Mesendoderm (in vitro differentiated cells): Measurements from ENCODE around the gene B3GALT5.
"Not testable (repeated sequence)": the region's sequence is repeated elsewhere in the genome, so short reads cannot be mapped to it uniquely, and the experiment has no call there.

Source experiments
- DNase-seq: peaks from one replicate; pipeline ENCODE4 v3.0.0; 2013
- H2AK5ac ChIP-seq: 2 replicates; pipeline ENCODE4 v1.6.1; 2013; ENCODE audit warnings: low read length, inconsistent platforms
- H2BK120ac ChIP-seq: 2 replicates; pipeline ENCODE4 v1.6.1; 2013; ENCODE audit warnings: low read depth, mild to moderate bottlenecking, low read length, moderate library complexity, mixed read lengths
- H2BK15ac ChIP-seq: replicated peaks from 2 replicates; pipeline ENCODE4 v1.6.1; 2013; ENCODE audit warnings: low read depth, mild to moderate bottlenecking, moderate library complexity
- H2BK5ac ChIP-seq: 2 replicates; pipeline ENCODE4 v1.6.1; 2013; ENCODE audit warnings: low read length, inconsistent platforms
- H3K18ac ChIP-seq: 2 replicates; pipeline ENCODE4 v1.6.1; 2013; ENCODE audit warnings: mild to moderate bottlenecking, low read length, mixed read lengths
- H3K23ac ChIP-seq: one replicate; pipeline ENCODE4 v1.6.1; 2013; ENCODE audit warnings: low read length
- H3K27ac ChIP-seq: 2 replicates; pipeline ENCODE4 v1.5.1; 2013; ENCODE audit warnings: low read depth, mild to moderate bottlenecking, inconsistent platforms, low read length, moderate library complexity
- H3K27me3 ChIP-seq: 2 replicates; pipeline ENCODE4 v1.6.1; 2013; ENCODE audit warnings: low read length, control low read depth, mild to moderate bottlenecking, inconsistent platforms; ENCODE audit not compliant: insufficient read depth, poor library complexity
- H3K36me3 ChIP-seq: 2 replicates; pipeline ENCODE4 v1.6.1; 2013; ENCODE audit warnings: low read length, inconsistent platforms; ENCODE audit not compliant: control insufficient read depth, insufficient read depth
- H3K4ac ChIP-seq: one replicate; pipeline ENCODE4 v1.6.1; 2013; ENCODE audit warnings: low read depth, mild to moderate bottlenecking, low read length, moderate library complexity
- H3K4me1 ChIP-seq: 2 replicates; pipeline ENCODE4 v1.6.1; 2013; ENCODE audit warnings: low read depth, low read length, inconsistent platforms; ENCODE audit not compliant: control insufficient read depth
- H3K4me2 ChIP-seq: 2 replicates; pipeline ENCODE4 v1.6.1; 2013; ENCODE audit warnings: low read length
- H3K4me3 ChIP-seq: 2 replicates; pipeline ENCODE4 v1.5.1; 2013; ENCODE audit warnings: mild to moderate bottlenecking, low read length
- H3K56ac ChIP-seq: one replicate; pipeline ENCODE4 v1.6.1; 2013; ENCODE audit warnings: low read length
- H3K79me1 ChIP-seq: 2 replicates; pipeline ENCODE4 v1.6.1; 2013; ENCODE audit warnings: low read length, inconsistent platforms
- H3K79me2 ChIP-seq: 2 replicates; pipeline ENCODE4 v1.6.1; 2013; ENCODE audit warnings: mild to moderate bottlenecking, low read length; ENCODE audit not compliant: control insufficient read depth, insufficient read depth
- H3K9ac ChIP-seq: 2 replicates; pipeline ENCODE4 v1.6.1; 2013; ENCODE audit warnings: low read length, inconsistent platforms
- H4K5ac ChIP-seq: one replicate; pipeline ENCODE4 v1.6.1; 2013; ENCODE audit warnings: low read length
- H4K8ac ChIP-seq: one replicate; pipeline ENCODE4 v1.6.1; 2013; ENCODE audit warnings: low read depth, mild to moderate bottlenecking, control low read depth, low read length, moderate library complexity
- WGBS: extraction: QIAGEN DNeasy Blood & Tissue Kit; methylation state at CpG from one replicate; pipeline ENCODE4 v1.1.7; 2013; ENCODE audit warnings: low lambda C conversion rate, missing lambda C conversion rate; ENCODE audit not compliant: insufficient coverage; ENCODE audit errors: extremely low coverage; 5-methylcytosine and 5-hydroxymethylcytosine counted together

Gene B3GALT5

GRCh38 chr21:39686646-39687468 lies 74.1 kb downstream of the B3GALT5 start:
- DNase-seq = no peak
- Histone ChIP-seq H4K8ac (no peak overlapping the region), H2BK120ac (no peak overlapping the region), H3K56ac (no peak overlapping the region), H3K79me1 (no peaks in the 10 kb centered on the region), H2BK5ac (no peak overlapping the region), H3K23ac (no peak overlapping the region), H3K4me2 (no peak overlapping the region), H4K5ac (no peak overlapping the region), H2AK5ac (no peak overlapping the region), H3K36me3 (no peaks in the 10 kb centered on the region), H3K18ac (no peak overlapping the region), H3K4ac (no peak overlapping the region), H2BK15ac (no peak overlapping the region), H3K79me2 (no peaks in the 10 kb centered on the region), H3K4me3 (no peak overlapping the region), H3K27me3 (no peaks in the 10 kb centered on the region), H3K9ac (no peak overlapping the region), H3K27ac (no peak overlapping the region), H3K4me1 (no peaks in the 10 kb centered on the region)
- no CpG with 5 or more reads among the region's 15 CpGs for WGBS

GRCh38 chr21:39688010-39688409 lies 75.3 kb downstream of the B3GALT5 start:
- no peaks in the 10 kb centered on the region for H3K4me1 ChIP-seq
- H3K4me3 ChIP-seq = no peak overlapping the region
- no CpG with 5 or more reads among the region's 1 CpG for WGBS

GRCh38 chr21:39689860-39690259 lies 77.1 kb downstream of the B3GALT5 start:
- DNase-seq, H3K79me1 ChIP-seq, H2BK5ac ChIP-seq, H3K4ac ChIP-seq, H3K27ac ChIP-seq, H2BK120ac ChIP-seq, H3K4me3 ChIP-seq, H3K23ac ChIP-seq, H4K5ac ChIP-seq, H2BK15ac ChIP-seq, H3K56ac ChIP-seq, H2AK5ac ChIP-seq, H3K36me3 ChIP-seq, H3K9ac ChIP-seq, H3K27me3 ChIP-seq, H3K18ac ChIP-seq, H3K4me2 ChIP-seq, H3K4me1 ChIP-seq, H3K79me2 ChIP-seq, H4K8ac ChIP-seq: not testable (repeated sequence)
- WGBS = 100% methylated on average over 1 of the region's 1 CpG

More at GRCh38 chr21:39688010-39688409, 75.3 kb downstream of the B3GALT5 start:
- no peak overlapping the region for H2BK15ac ChIP-seq
- H3K9ac ChIP-seq = no peak overlapping the region
- no peak overlapping the region for H2AK5ac ChIP-seq
- no peak overlapping the region for H3K18ac ChIP-seq
- no peaks in the 10 kb centered on the region for H3K36me3 ChIP-seq
- H3K27me3 ChIP-seq = no peaks in the 10 kb centered on the region
- no peak overlapping the region for H4K5ac ChIP-seq
- H3K4me2 ChIP-seq = no peak overlapping the region
- H3K56ac ChIP-seq = no peak overlapping the region
- no peak overlapping the region for H3K4ac ChIP-seq
- no peak for DNase-seq
- H4K8ac ChIP-seq = no peak overlapping the region
- H2BK5ac ChIP-seq = no peak overlapping the region
- no peaks in the 10 kb centered on the region for H3K79me1 ChIP-seq
- H3K27ac ChIP-seq = no peak overlapping the region
- H3K23ac ChIP-seq = no peak overlapping the region
- no peak overlapping the region for H2BK120ac ChIP-seq
- H3K79me2 ChIP-seq = no peaks in the 10 kb centered on the region

GRCh38 chr21:39690454-39690853 lies 77.7 kb downstream of the B3GALT5 start:
- WGBS = no CpG with 5 or more reads among the region's 4 CpGs

GRCh38 chr21:39694750-39695149 lies 82.0 kb downstream of the B3GALT5 start:
- Histone ChIP-seq H2BK15ac (no peak overlapping the region), H4K8ac (no peak overlapping the region), H3K27me3 (no peaks in the 10 kb centered on the region), H3K56ac (no peak overlapping the region), H3K79me2 (no peaks in the 10 kb centered on the region), H3K9ac (no peak overlapping the region), H3K36me3 (no peaks in the 10 kb centered on the region), H2BK5ac (no peak overlapping the region), H3K4me1 (no peaks in the 10 kb centered on the region), H3K27ac (no peak overlapping the region), H3K4me2 (no peak overlapping the region), H2BK120ac (no peak overlapping the region), H3K4me3 (no peak overlapping the region), H3K23ac (no peak overlapping the region), H3K4ac (no peak overlapping the region), H3K18ac (no peak overlapping the region), H3K79me1 (no peaks in the 10 kb centered on the region), H4K5ac (no peak overlapping the region), H2AK5ac (no peak overlapping the region)
- no peak for DNase-seq
- WGBS = no CpG with 5 or more reads among the region's 5 CpGs

More at GRCh38 chr21:39690454-39690853, 77.7 kb downstream of the B3GALT5 start:
- Histone ChIP-seq H2BK15ac (no peak overlapping the region), H3K56ac (no peak overlapping the region), H3K4me2 (no peak overlapping the region), H3K27me3 (no peaks in the 10 kb centered on the region), H3K4me3 (no peak overlapping the region), H3K4ac (no peak overlapping the region), H3K36me3 (no peaks in the 10 kb centered on the region), H3K79me2 (no peaks in the 10 kb centered on the region), H3K27ac (no peak overlapping the region), H3K79me1 (no peaks in the 10 kb centered on the region), H2AK5ac (no peak overlapping the region), H3K23ac (no peak overlapping the region), H4K8ac (no peak overlapping the region), H3K9ac (no peak overlapping the region), H3K18ac (no peak overlapping the region), H2BK120ac (no peak overlapping the region), H2BK5ac (no peak overlapping the region), H4K5ac (no peak overlapping the region), H3K4me1 (no peaks in the 10 kb centered on the region)
- DNase-seq = peak; percentile 23

GRCh38 chr21:39696196-39696595 lies 83.5 kb downstream of the B3GALT5 start:
- H4K8ac ChIP-seq = no peak overlapping the region
- no peaks in the 10 kb centered on the region for H3K79me2 ChIP-seq
- no peak overlapping the region for H3K56ac ChIP-seq
- H3K79me1 ChIP-seq = no peaks in the 10 kb centered on the region
- H3K9ac ChIP-seq = no peak overlapping the region
- no peak overlapping the region for H2BK5ac ChIP-seq
- no peak overlapping the region for H3K4me2 ChIP-seq
- H3K4me1 ChIP-seq = no peaks in the 10 kb centered on the region
- no peaks in the 10 kb centered on the region for H3K27me3 ChIP-seq
- no peak overlapping the region for H3K4me3 ChIP-seq
- no peak overlapping the region for H3K18ac ChIP-seq
- no peak overlapping the region for H2AK5ac ChIP-seq
- no peak overlapping the region for H2BK120ac ChIP-seq
- no peak overlapping the region for H2BK15ac ChIP-seq
- no peak overlapping the region for H3K27ac ChIP-seq
- DNase-seq = no peak
- no peaks in the 10 kb centered on the region for H3K36me3 ChIP-seq
- no peak overlapping the region for H4K5ac ChIP-seq
- H3K23ac ChIP-seq = no peak overlapping the region
- H3K4ac ChIP-seq = no peak overlapping the region
- no CpG with 5 or more reads among the region's 7 CpGs for WGBS
